K562 (cell line): Measurements from ENCODE around the gene SNRPA. TPM values are rescaled to one million over a fixed set of nuclear protein-coding genes. Genes with fewer than 3 reads are reported as not detected.
"Not testable (repeated sequence)": the region's sequence is repeated elsewhere in the genome, so short reads cannot be mapped to it uniquely, and the experiment has no call there.

Source experiments
- ATAC-seq: fragments of 200-7000 bp; cut with Tn5 transposase; 3 replicates; pipeline ENCODE4 v1.9.1; 2020; ENCODE audit warnings: moderate library complexity
- BruUV-seq: library from RNA; stranded (reverse); fragments of 400-500 nt; replicated peaks from 2 replicates; lab custom pipeline; 2021; lab: Mats Ljungman, UMichigan
- CTCF ChIA-PET: fragments of 300-600 bp; formaldehyde crosslinking; extraction: SDS; loops from one replicate; lab custom pipeline; 2021; ENCODE audit warnings: low intra/inter-chr PET ratio; lab: Yijun Ruan, JAX
- POLR2A ChIA-PET: fragments of 300-600, 350-650 bp; sonication (Branson Sonifier 250); formaldehyde crosslinking; extraction: SDS; loops from one replicate; lab custom pipeline; 2021; ENCODE audit warnings: antibody characterized with exemption, inconsistent platforms; lab: Yijun Ruan, JAX
- DNase-seq, 4 experiments: peaks; one replicate each; pipeline versions ENCODE4 v3.0.0 to v3.0.0-alpha.2; 2011 to 2018; ENCODE audit warnings: low spot score in 3 of 4, mixed read lengths in 3 of 4; ENCODE audit errors: extremely low read depth in 1 of 4
- FAIRE-seq: peaks from 2 replicates; lab custom pipeline; 2011; peaks lifted over from hg19 to GRCh38; lab: Jason Lieb, UNC
- H2AFZ ChIP-seq: 2 replicates; pipeline ENCODE4 v1.6.0; 2011; ENCODE audit warnings: low read depth, low read length, control low read depth, inconsistent platforms
- H3K27ac ChIP-seq: fragments of 200-600 bp; 3 replicates; pipeline ENCODE4 v1.8.0; 2011; ENCODE audit warnings: low read depth, mild to moderate bottlenecking, control low read depth, inconsistent platforms, low read length, moderate library complexity, mixed read lengths; ENCODE audit errors: extremely low read depth
- H3K27me3 ChIP-seq, 2 experiments: fragments of 300-600 bp in 1 of 2; 2 replicates in 1 of 2; 3 replicates in 1 of 2; pipeline versions ENCODE4 v1.6.0 to v1.8.0; 2011; ENCODE audit warnings: inconsistent platforms in 2 of 2, low read length in 2 of 2, mild to moderate bottlenecking in 1 of 2, mixed read lengths in 1 of 2, moderate library complexity in 1 of 2; ENCODE audit not compliant: control insufficient read depth in 2 of 2, insufficient read depth in 2 of 2
- H3K36me3 ChIP-seq: fragments of 300-600 bp; 3 replicates; pipeline ENCODE4 v1.8.0; 2011; ENCODE audit warnings: mild to moderate bottlenecking, low read length, inconsistent platforms; ENCODE audit not compliant: control insufficient read depth, insufficient read depth
- H3K4me1 ChIP-seq, 2 experiments: fragments of 200-600 bp in 1 of 2; replicated peaks in 1 of 2; 2 replicates in 1 of 2; 3 replicates in 1 of 2; pipeline versions ENCODE4 v1.5.1 to v1.8.0; 2011; ENCODE audit warnings: inconsistent platforms in 2 of 2, low read length in 2 of 2, mild to moderate bottlenecking in 1 of 2, mixed read lengths in 1 of 2, moderate library complexity in 1 of 2; ENCODE audit not compliant: control insufficient read depth in 2 of 2, insufficient read depth in 2 of 2
- H3K4me2 ChIP-seq: 2 replicates; pipeline ENCODE4 v1.6.1; 2011; ENCODE audit warnings: low read length, control low read depth, inconsistent platforms, mixed read lengths; ENCODE audit not compliant: insufficient read depth
- H3K4me3 ChIP-seq: fragments of 200-600 bp; sonication (generic), shearing (Covaris generic); 2 replicates; pipeline ENCODE4 v1.5.1; 2016; ENCODE audit warnings: control low read depth, inconsistent platforms
- H3K79me2 ChIP-seq: fragments of 200-600 bp; 3 replicates; pipeline ENCODE4 v1.8.0; 2011; ENCODE audit warnings: low read length, inconsistent platforms; ENCODE audit not compliant: control insufficient read depth, insufficient read depth
- H3K9ac ChIP-seq, 2 experiments: 2 replicates each; pipeline versions ENCODE4 v1.6.0 to v1.6.1; 2011; ENCODE audit warnings: low read depth in 2 of 2, low read length in 2 of 2, control low read depth in 1 of 2, inconsistent platforms in 1 of 2, mild to moderate bottlenecking in 1 of 2, mixed read lengths in 1 of 2; ENCODE audit not compliant: insufficient read depth in 1 of 2
- H3K9me1 ChIP-seq: one replicate; pipeline ENCODE4 v1.6.0; 2011; ENCODE audit warnings: inconsistent platforms, mild to moderate bottlenecking, low read length, moderate library complexity; ENCODE audit not compliant: control insufficient read depth, insufficient read depth
- H3K9me3 ChIP-seq: replicated peaks from 2 replicates; pipeline ENCODE4 v1.5.1; 2011; ENCODE audit warnings: low read depth, low read length, inconsistent platforms; ENCODE audit not compliant: control insufficient read depth, insufficient read depth
- H4K20me1 ChIP-seq: replicated peaks from 2 replicates; pipeline ENCODE4 v1.6.1; 2011; ENCODE audit warnings: low read length, inconsistent platforms, mixed read lengths; ENCODE audit not compliant: control insufficient read depth, insufficient read depth
- CHAMP1 ChIP-seq: fragments of 450-650 bp; IDR thresholded peaks from 2 replicates; pipeline ENCODE4 v1.6.1; 2016; ENCODE audit warnings: mild to moderate bottlenecking
- FOXK2 ChIP-seq, 2 experiments: fragments of 450-650 bp; IDR thresholded peaks in 1 of 2; conservative IDR thresholded peaks in 1 of 2; 2 replicates each; pipeline ENCODE4 v1.6.1; 2016; ENCODE audit warnings: low read depth in 2 of 2, mild to moderate bottlenecking in 1 of 2
- HDAC2 ChIP-seq: fragments of 450-650 bp; IDR thresholded peaks from 2 replicates; pipeline ENCODE4 v1.6.1; 2016; ENCODE audit warnings: mild to moderate bottlenecking
- POLR2A ChIP-seq: fragments of 450-650 bp; conservative IDR thresholded peaks from 2 replicates; pipeline ENCODE4 v1.6.1; 2016
- POLR2AphosphoS5 ChIP-seq: IDR thresholded peaks from 2 replicates; pipeline ENCODE4 v1.6.1; 2011; ENCODE audit warnings: mild to moderate bottlenecking, low read depth, low read length, moderate library complexity; ENCODE audit not compliant: control insufficient read depth, insufficient read depth
- POLR2G ChIP-seq: fragments of 200-400 bp; formaldehyde crosslinking; IDR thresholded peaks from 2 replicates; pipeline ENCODE4 v1.6.1; 2017; ENCODE audit warnings: low read depth, mild to moderate bottlenecking, antibody characterized with exemption, low read length, moderate library complexity
- SRSF7 ChIP-seq: fragments of 200-400 bp; formaldehyde crosslinking; optimal IDR thresholded peaks from 2 replicates; pipeline ENCODE3; 2017; ENCODE audit warnings: mild to moderate bottlenecking, low read depth, low read length
- SUPT5H ChIP-seq: fragments of 450-650 bp; IDR thresholded peaks from 2 replicates; pipeline ENCODE4 v1.6.1; 2016
- VEZF1 ChIP-seq: fragments of 200-800 bp; sonication (Bioruptor generic); IDR thresholded peaks from 2 replicates; pipeline ENCODE4 v1.6.1; 2017; ENCODE audit warnings: missing genetic modification characterization, missing compliant biosample characterization
- ZNF212 ChIP-seq: fragments of 450-650 bp; formaldehyde crosslinking; IDR thresholded peaks from 2 replicates; pipeline ENCODE4 v1.4.0; 2020; ENCODE audit warnings: mild to moderate bottlenecking
- whole genome bisulfite sequencing: fragments of 100-300 bp; shearing (Covaris generic); methylation state at CpG from one replicate; pipeline ENCODE4 v1.1.6; 2016; ENCODE audit warnings: low coverage, mixed read lengths; ENCODE audit not compliant: insufficient coverage; ENCODE audit errors: missing lambda C conversion rate; 5-methylcytosine and 5-hydroxymethylcytosine counted together
- in situ Hi-C: fragments of 300-500 bp; cut with MboI; formaldehyde crosslinking; loops from 4 replicates; pipeline ENCODE4 v1.15.0; 2018; ENCODE audit warnings: inconsistent platforms, mixed read lengths
- intact Hi-C: fragments of 100-400 bp; cut with micrococcal nuclease; formaldehyde crosslinking; loops from 2 replicates; pipeline ENCODE4 v1.14.2; 2022
- polyA plus RNA-seq, 8 experiments: library from polyadenylated mRNA; depleted of rRNA in 4 of 8; stranded (reverse) in 5 of 8; unstranded in 3 of 8; fragments of >200 nt; fragmentation: Nextera tagmentation in 2 of 8; fragmentation: Illumina TruSeq in 1 of 8; extraction: Ambion mirVana in 2 of 8; extraction: Trizol in 1 of 8; gene quantifications; 2 replicates each; pipeline versions ENCODE4 v1.2.1 to v1.2.3, GENCODE V29; 2011 to 2014; ENCODE audit warnings: inconsistent platforms in 1 of 8, missing spikeins in 1 of 8
- total RNA-seq, 7 experiments: library from RNA; depleted of rRNA in 6 of 7; stranded (reverse); fragments of >200 nt in 6 of 7; fragmentation: Illumina TruSeq in 2 of 7; extraction: Trizol in 2 of 7; gene quantifications; 2 replicates each; pipeline versions ENCODE4 v1.2.1 to v1.2.3, GENCODE V29; 2011 to 2021; ENCODE audit warnings: low replicate concordance in 1 of 7
- TF ChIP-seq, protein P1 (sequence below): fragments of 250-450 bp; sonication (Bioruptor Pico); IDR thresholded peaks from 2 replicates; pipeline ENCODE4 v1.5.0; 2021

The SNRPA gene
- total and polyA plus RNA-seq, 9 of the 15 experiments (the other 6 are each of a cell fraction or from before 2014, with no cell fraction given): 16.3 to 311 (median 193) TPM

GRCh38 chr19:40766385-40766784 lies 15.4 kb downstream of the SNRPA start:
- POLR2A ChIA-PET: interaction anchor here (0.6 to 2.0 kb wide), 5 partner anchors 8 to 232 kb away, joined by 3 to 7 read pairs (median 4); no protein-coding TSS in a partner anchor
- ATAC-seq, FAIRE-seq, DNase-seq, CTCF ChIA-PET, H2AFZ ChIP-seq, H3K4me1 ChIP-seq, H3K9me3 ChIP-seq, H3K79me2 ChIP-seq, BruUV-seq, in situ Hi-C loops, H3K27ac ChIP-seq, H3K9ac ChIP-seq, intact Hi-C loops, H3K27me3 ChIP-seq, H3K4me3 ChIP-seq, H3K9me1 ChIP-seq, H3K4me2 ChIP-seq, H4K20me1 ChIP-seq: not testable (repeated sequence)
- peak; percentile 34; the same call in 1 of the 2 replicates for TF ChIP-seq POLR2G
- peak; percentile 62 for TF ChIP-seq POLR2A
- TF ChIP-seq POLR2AphosphoS5: 0 out of 2 replicates have a peak, but pooled peaks have one; percentile 15
- 0 out of 2 replicates have a peak, but pooled peaks have one; percentile 49 for TF ChIP-seq SUPT5H
- 95% methylated on average over 7 of the region's 13 CpGs for WGBS
- peaks cover 52% of the 10 kb centered on the region for H3K36me3 ChIP-seq

GRCh38 chr19:40768869-40769268 lies 17.9 kb downstream of the SNRPA start:
- H2AFZ ChIP-seq: no peak overlapping the region
- ATAC-seq (no peak), FAIRE-seq (no peak), DNase-seq (no peak)
- H3K36me3 ChIP-seq: peaks cover 28% of the 10 kb centered on the region; the same call in 2 of the 3 replicates
- ChIA-PET POLR2A (interaction anchor here (0.5 kb wide), 1 partner anchor 24 kb away, joined by 3 read pairs; no protein-coding TSS in a partner anchor), CTCF (no interaction called here)
- WGBS: 77% methylated on average over 5 of the region's 5 CpGs
- no peak overlapping the region for H3K27ac ChIP-seq
- H3K9me1 ChIP-seq: no peaks in the 10 kb centered on the region
- in situ Hi-C loops (no loop called here), intact Hi-C loops (no loop called here)
- H3K79me2 ChIP-seq: no peaks in the 10 kb centered on the region
- H4K20me1 ChIP-seq: no peaks in the 10 kb centered on the region
- no peak overlapping the region for H3K4me2 ChIP-seq
- no peaks in the 10 kb centered on the region; the same call in 1 of the 2 replicates for H3K9me3 ChIP-seq
- no peaks in the 10 kb centered on the region for H3K27me3 ChIP-seq
- no peak overlapping the region for H3K4me3 ChIP-seq
- no peak overlapping the region for H3K9ac ChIP-seq
- no TSS peak for BruUV-seq
- H3K4me1 ChIP-seq: no peaks in the 10 kb centered on the region
- no peak for TF ChIP-seq HDAC2
- no peak for TF ChIP-seq FOXK2 (conservative IDR thresholded peaks at IDR 0.05 in 1 of 2, IDR thresholded peaks at IDR 0.05 in 1 of 2; ENCODE audit: low read depth in 2 of 2)
- TF ChIP-seq CHAMP1: no peak
- no peak for TF ChIP-seq SRSF7
- no peak for TF ChIP-seq VEZF1 (CRISPR knock-in tag)
- no peak for TF ChIP-seq ZNF212 (CRISPR knock-in tag)
- TF ChIP-seq, protein P1, sequence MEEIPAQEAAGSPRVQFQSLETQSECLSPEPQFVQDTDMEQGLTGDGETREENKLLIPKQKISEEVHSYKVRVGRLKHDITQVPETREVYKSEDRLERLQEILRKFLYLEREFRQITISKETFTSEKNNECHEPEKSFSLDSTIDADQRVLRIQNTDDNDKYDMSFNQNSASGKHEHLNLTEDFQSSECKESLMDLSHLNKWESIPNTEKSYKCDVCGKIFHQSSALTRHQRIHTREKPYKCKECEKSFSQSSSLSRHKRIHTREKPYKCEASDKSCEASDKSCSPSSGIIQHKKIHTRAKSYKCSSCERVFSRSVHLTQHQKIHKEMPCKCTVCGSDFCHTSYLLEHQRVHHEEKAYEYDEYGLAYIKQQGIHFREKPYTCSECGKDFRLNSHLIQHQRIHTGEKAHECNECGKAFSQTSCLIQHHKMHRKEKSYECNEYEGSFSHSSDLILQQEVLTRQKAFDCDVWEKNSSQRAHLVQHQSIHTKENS (CRISPR knock-in tag): no peak
